D341Med (cell line): ENCODE data around the gene IGFL1.
"Not testable (repeated sequence)": the region's sequence is repeated elsewhere in the genome, so short reads cannot be mapped to it uniquely, and the experiment has no call there.

Source experiments
- DNase-seq: peaks from one replicate; pipeline ENCODE4 v3.0.0; 2012; ENCODE audit warnings: low spot score

The IGFL1 gene

GRCh38 chr19:46229442-46229841 lies at the start of gene IGFL1:
Gene IGFL1, plus strand, starts transcription at chr19:46229742. Its CDS starts 33 bp downstream, at chr19:46229775.
- no peak for DNase-seq

GRCh38 chr19:46180701-46181387 lies 48.7 kb upstream of the IGFL1 start:
- DNase-seq: no peak

GRCh38 chr19:46181388-46181779 lies 48.2 kb upstream of the IGFL1 start:
- DNase-seq: no peak

GRCh38 chr19:46182476-46182875 lies 47.1 kb upstream of the IGFL1 start:
- no peak for DNase-seq

GRCh38 chr19:46184775-46185710 lies 44.5 kb upstream of the IGFL1 start:
- DNase-seq: not testable (repeated sequence)

- no peak for DNase-seq
These were observed 43.3 kb upstream of the IGFL1 start for GRCh38 chr19:46186101-46186716.

- DNase-seq: no peak
These were observed 42.8 kb upstream of the IGFL1 start for GRCh38 chr19:46186717-46187101.

GRCh38 chr19:46189971-46190888 lies 39.3 kb upstream of the IGFL1 start:
- no peak for DNase-seq

GRCh38 chr19:46191356-46191755 lies 38.2 kb upstream of the IGFL1 start:
- no peak for DNase-seq

- no peak for DNase-seq
These were observed 37.6 kb upstream of the IGFL1 start for GRCh38 chr19:46191972-46192371.

GRCh38 chr19:46192626-46192991 lies 36.9 kb upstream of the IGFL1 start:
- DNase-seq: not testable (repeated sequence)

- DNase-seq: no peak
These were observed 36.4 kb upstream of the IGFL1 start for GRCh38 chr19:46192992-46193650.

GRCh38 chr19:46193678-46194077 lies 35.9 kb upstream of the IGFL1 start:
- DNase-seq: no peak

- no peak for DNase-seq
These were observed 34.4 kb upstream of the IGFL1 start for GRCh38 chr19:46195104-46195503.

GRCh38 chr19:46195919-46196318 lies 33.6 kb upstream of the IGFL1 start:
- DNase-seq: not testable (repeated sequence)

GRCh38 chr19:46196410-46197124 lies 33.0 kb upstream of the IGFL1 start:
- DNase-seq: no peak

- no peak for DNase-seq
These were observed 32.0 kb upstream of the IGFL1 start for GRCh38 chr19:46197314-46198070.

- DNase-seq: no peak
These were observed 30.8 kb upstream of the IGFL1 start for GRCh38 chr19:46198756-46199155.

GRCh38 chr19:46201454-46202310 lies 27.9 kb upstream of the IGFL1 start:
- no peak for DNase-seq
